CD4-positive, alpha-beta T cell (primary cell): ENCODE results near the gene ARHGAP26. TPM values are rescaled to one million over a fixed set of nuclear protein-coding genes. Genes with fewer than 3 reads are reported as not detected.

Source experiments
- ATAC-seq: fragments of 200-7000 bp; cut with Tn5 transposase; one replicate; pipeline ENCODE4 v1.10.0; 2022; ENCODE audit warnings: mild to moderate bottlenecking; ENCODE audit not compliant: poor library complexity
- CTCF ChIA-PET: fragments of 350-600 bp; sonication (Branson Sonifier 250); formaldehyde crosslinking; loops from one replicate; lab custom pipeline; 2021; ENCODE audit warnings: antibody characterized with exemption, inconsistent platforms; lab: Charles Lee
- POLR2A ChIA-PET: fragments of 350-600 bp; sonication (Branson Sonifier 250); formaldehyde crosslinking; loops from one replicate; lab custom pipeline; 2021; ENCODE audit warnings: antibody characterized with exemption, inconsistent platforms; lab: Charles Lee
- DNase-seq, 14 experiments: peaks; one replicate each; pipeline ENCODE4 v3.0.0-alpha.2; 2013 to 2020; ENCODE audit warnings: mixed read lengths in 2 of 14
- H3K27ac ChIP-seq, 2 donors: one replicate each; pipeline versions ENCODE4 v1.5.1 to v1.7.0; 2013; ENCODE audit warnings: low read length in 2 of 2, low read depth in 1 of 2, mild to moderate bottlenecking in 1 of 2
- H3K27me3 ChIP-seq, 2 experiments: 1 replicate in 1 of 2; 2 replicates in 1 of 2; pipeline versions ENCODE4 v1.6.1 to v1.7.0; 2013; ENCODE audit warnings: low read length in 2 of 2, control low read depth in 1 of 2, mild to moderate bottlenecking in 1 of 2, moderate library complexity in 1 of 2; ENCODE audit not compliant: insufficient read depth in 2 of 2, control insufficient read depth in 1 of 2
- H3K36me3 ChIP-seq: one replicate; pipeline ENCODE4 v1.6.1; 2013; ENCODE audit warnings: low read length, control low read depth; ENCODE audit not compliant: insufficient read depth
- H3K4me1 ChIP-seq: one replicate; pipeline ENCODE4 v1.6.1; 2013; ENCODE audit warnings: low read length, control low read depth; ENCODE audit not compliant: insufficient read depth
- H3K4me3 ChIP-seq: one replicate; pipeline ENCODE4 v1.5.1; 2013; ENCODE audit warnings: mild to moderate bottlenecking, low read length, moderate library complexity
- H3K9me3 ChIP-seq, 2 experiments: 1 replicate in 1 of 2; 2 replicates in 1 of 2; pipeline versions ENCODE4 v1.6.1 to v1.7.0; 2013; ENCODE audit warnings: low read length in 2 of 2, mild to moderate bottlenecking in 2 of 2, control low read depth in 1 of 2, moderate library complexity in 1 of 2; ENCODE audit not compliant: control insufficient read depth in 1 of 2, insufficient read depth in 1 of 2
- H3K27ac Mint-ChIP-seq: one replicate; pipeline ENCODE4 v1.8.0; 2020; ENCODE audit warnings: mixed read lengths
- H3K27me3 Mint-ChIP-seq: one replicate; pipeline ENCODE4 v1.8.0; 2021; ENCODE audit warnings: mixed read lengths
- H3K36me3 Mint-ChIP-seq: one replicate; pipeline ENCODE4 v1.8.0; 2021; ENCODE audit warnings: low read depth, mixed read lengths
- H3K4me1 Mint-ChIP-seq: one replicate; pipeline ENCODE4 v1.8.0; 2021; ENCODE audit warnings: low read depth, mixed read lengths
- H3K4me3 Mint-ChIP-seq: one replicate; pipeline ENCODE4 v1.8.0; 2020; ENCODE audit warnings: mild to moderate bottlenecking, mixed read lengths
- H3K9me3 Mint-ChIP-seq: one replicate; pipeline ENCODE4 v1.8.0; 2020; ENCODE audit warnings: mixed read lengths
- CTCF ChIP-seq: fragments of 200-600 bp; IDR thresholded peaks from one replicate; pipeline ENCODE4 v1.8.0; 2022; ENCODE audit warnings: antibody characterized with exemption, mild to moderate bottlenecking
- intact Hi-C, 2 experiments: fragments of 100-400 bp; cut with DNase I in 1 of 2; cut with micrococcal nuclease in 1 of 2; formaldehyde crosslinking; loops; one replicate each; pipeline versions ENCODE4 v1.15.1 to v1.9.0; 2023 to 2025; cut with DNase I, micrococcal nuclease
- total RNA-seq, 174 experiments: library from RNA in 2 of 174; stranded (reverse) in 2 of 174; gene quantifications; one replicate each; pipeline ENCODE4 v1.2.3 and lab custom pipeline; 2021 to 2026

Gene ARHGAP26
- total RNA-seq, 2 experiments from 2014 or later = 24.9 to 27.3 TPM

- intact Hi-C loops = no loop called here
- H3K27ac ChIP-seq = no peak overlapping the region
- no peaks in the 10 kb centered on the region for H3K9me3 ChIP-seq
- peaks cover 38% of the 10 kb centered on the region for H3K36me3 ChIP-seq
- H3K27me3 ChIP-seq = no peaks in the 10 kb centered on the region
- Mint-ChIP-seq H3K27me3 (no peaks in the 10 kb centered on the region), H3K36me3 (peaks cover 68% of the 10 kb centered on the region), H3K27ac (no peak overlapping the region), H3K4me1 (no peaks in the 10 kb centered on the region), H3K4me3 (no peak overlapping the region), H3K9me3 (no peaks in the 10 kb centered on the region)
- no peak overlapping the region for H3K4me3 ChIP-seq
- no peak for DNase-seq
- CTCF ChIA-PET = interaction anchor here (0.6 to 1.4 kb wide), 2 partner anchors 9 to 13 kb away, joined by 3 to 5 read pairs; no protein-coding TSS in a partner anchor
- H3K4me1 ChIP-seq = no peaks in the 10 kb centered on the region
- TF ChIP-seq CTCF = no peak
- ATAC-seq = no peak
- POLR2A ChIA-PET = interaction anchor here (1.2 kb wide), 1 partner anchor 126 kb away, joined by 3 read pairs; the partner anchor contains the start of gene NR3C1
Measured at GRCh38 chr5:143277536-143277935, 507.4 kb downstream of the ARHGAP26 start.

Other genes starting within 250 kb of the ARHGAP26 start
- gene FGF1, start 84.3 kb upstream of the ARHGAP26 start, total RNA-seq = not detected